H1 (cell line): ENCODE results near the gene COPZ1. TPM values are rescaled to one million over a fixed set of nuclear protein-coding genes. Genes with fewer than 3 reads are reported as not detected.

Source experiments
- CTCF ChIA-PET: fragments of 300-600 bp; sonication (Branson Sonifier 250); formaldehyde crosslinking; loops from one replicate; lab custom pipeline; 2021; ENCODE audit not compliant: partially characterized antibody; lab: Charles Lee
- POLR2A ChIA-PET: fragments of 300-600 bp; sonication (Branson Sonifier 250); formaldehyde crosslinking; loops from one replicate; lab custom pipeline; 2021; ENCODE audit warnings: inconsistent platforms; ENCODE audit not compliant: partially characterized antibody; lab: Charles Lee
- DNase-seq, 2 experiments: peaks; one replicate each; pipeline versions ENCODE4 v3.0.0 to v3.0.0-alpha.2; 2010 to 2022; ENCODE audit warnings: low spot score in 2 of 2, low read depth in 1 of 2, mixed read lengths in 1 of 2
- FAIRE-seq: peaks from 2 replicates; lab custom pipeline; 2011; peaks lifted over from hg19 to GRCh38; lab: Jason Lieb, UNC
- H2AFZ ChIP-seq: 2 replicates; pipeline ENCODE4 v1.8.1; 2012; ENCODE audit warnings: low read length, inconsistent platforms
- H2AK5ac ChIP-seq: 2 replicates; pipeline ENCODE4 v1.6.1; 2013; ENCODE audit warnings: low read depth, low read length
- H2BK120ac ChIP-seq: replicated peaks from 2 replicates; pipeline ENCODE3; 2013; ENCODE audit warnings: low read depth, low read length, inconsistent platforms
- H2BK12ac ChIP-seq: 2 replicates; pipeline ENCODE4 v1.6.1; 2013; ENCODE audit warnings: low read depth, low read length
- H2BK15ac ChIP-seq: 2 replicates; pipeline ENCODE4 v1.6.1; 2013; ENCODE audit warnings: low read length
- H2BK20ac ChIP-seq: 2 replicates; pipeline ENCODE4 v1.6.1; 2013; ENCODE audit warnings: low read length
- H2BK5ac ChIP-seq: 2 replicates; pipeline ENCODE4 v1.6.1; 2013; ENCODE audit warnings: low read depth, low read length
- H3K14ac ChIP-seq: 2 replicates; pipeline ENCODE4 v1.6.1; 2013; ENCODE audit warnings: inconsistent platforms; ENCODE audit not compliant: insufficient read length
- H3K18ac ChIP-seq: 2 replicates; pipeline ENCODE4 v1.6.1; 2013; ENCODE audit warnings: low read length; ENCODE audit errors: extremely low read depth
- H3K23ac ChIP-seq: 2 replicates; pipeline ENCODE4 v1.6.1; 2013; ENCODE audit warnings: inconsistent platforms; ENCODE audit not compliant: insufficient read length
- H3K23me2 ChIP-seq: 2 replicates; pipeline ENCODE4 v1.6.1; 2013; ENCODE audit warnings: low read depth, low read length
- H3K27ac ChIP-seq: 2 replicates; pipeline ENCODE4 v1.6.1; 2011; ENCODE audit warnings: low read depth, low read length, inconsistent platforms
- H3K27me3 ChIP-seq, 4 experiments: replicated peaks in 1 of 4; 1 replicate in 1 of 4; 2 replicates in 3 of 4; pipeline versions ENCODE4 v1.6.1 to v1.8.1; 2011 to 2013; ENCODE audit warnings: low read length in 3 of 4, mild to moderate bottlenecking in 3 of 4, inconsistent platforms in 2 of 4, mixed read lengths in 2 of 4, moderate library complexity in 1 of 4; ENCODE audit not compliant: control insufficient read depth in 3 of 4, insufficient read depth in 3 of 4; ENCODE audit errors: extremely low read depth in 1 of 4
- H3K36me3 ChIP-seq, 4 experiments: 2 replicates each; pipeline versions ENCODE4 v1.6.1 to v1.8.1; 2011 to 2013; ENCODE audit warnings: mild to moderate bottlenecking in 4 of 4, low read length in 3 of 4, moderate library complexity in 2 of 4, control low read depth in 1 of 4, inconsistent platforms in 1 of 4; ENCODE audit not compliant: insufficient read depth in 4 of 4, control insufficient read depth in 2 of 4
- H3K4ac ChIP-seq: replicated peaks from 2 replicates; pipeline ENCODE3; 2013; ENCODE audit warnings: low read length, low read depth, mixed read lengths, inconsistent platforms; ENCODE audit not compliant: insufficient read length
- H3K4me1 ChIP-seq, 4 experiments: replicated peaks in 1 of 4; 1 replicate in 1 of 4; 2 replicates in 3 of 4; pipeline versions ENCODE4 v1.6.1 to v1.8.1; 2011 to 2013; ENCODE audit warnings: low read length in 3 of 4, inconsistent platforms in 2 of 4, mixed read lengths in 1 of 4; ENCODE audit not compliant: insufficient read depth in 4 of 4, control insufficient read depth in 3 of 4
- H3K4me2 ChIP-seq, 2 experiments: 2 replicates each; pipeline versions ENCODE4 v1.6.1 to v1.8.1; 2011 to 2013; ENCODE audit warnings: low read depth in 2 of 2, low read length in 2 of 2, control low read depth in 1 of 2, inconsistent platforms in 1 of 2, mild to moderate bottlenecking in 1 of 2; ENCODE audit not compliant: insufficient read depth in 1 of 2
- H3K4me3 ChIP-seq, 4 experiments: fragments of 200-600, 300-600 bp in 1 of 4; sonication (generic), shearing (Covaris generic), sonication (Bioruptor Twin) in 1 of 4; 2 replicates each; pipeline versions ENCODE4 v1.5.1 to v1.8.1; 2011 to 2016; ENCODE audit warnings: low read length in 4 of 4, low read depth in 3 of 4, control low read depth in 2 of 4, inconsistent platforms in 2 of 4, mild to moderate bottlenecking in 2 of 4, mixed read lengths in 1 of 4, moderate library complexity in 1 of 4; ENCODE audit not compliant: insufficient read depth in 2 of 4; ENCODE audit errors: extremely low read depth in 1 of 4
- H3K56ac ChIP-seq: replicated peaks from 2 replicates; pipeline ENCODE3; 2013; ENCODE audit warnings: low read depth, mild to moderate bottlenecking, mixed read lengths, low read length, inconsistent platforms; ENCODE audit not compliant: insufficient read length
- H3K79me1 ChIP-seq: 2 replicates; pipeline ENCODE4 v1.6.1; 2013; ENCODE audit warnings: low read depth, low read length, control low read depth
- H3K79me2 ChIP-seq, 2 experiments: 2 replicates each; pipeline versions ENCODE4 v1.6.1 to v1.8.1; 2012 to 2013; ENCODE audit warnings: low read length in 2 of 2, mild to moderate bottlenecking in 2 of 2, inconsistent platforms in 1 of 2; ENCODE audit not compliant: insufficient read depth in 2 of 2, control insufficient read depth in 1 of 2
- H3K9ac ChIP-seq, 4 experiments: replicated peaks in 1 of 4; 1 replicate in 1 of 4; 2 replicates in 3 of 4; pipeline versions ENCODE4 v1.6.1 to v1.8.1; 2011 to 2013; ENCODE audit warnings: low read depth in 3 of 4, low read length in 3 of 4, control low read depth in 2 of 4, mild to moderate bottlenecking in 2 of 4, moderate library complexity in 2 of 4, inconsistent platforms in 1 of 4; ENCODE audit errors: extremely low read depth in 1 of 4
- H3K9me3 ChIP-seq, 2 experiments: 2 replicates each; pipeline versions ENCODE4 v1.6.1 to v1.8.1; 2012 to 2013; ENCODE audit warnings: mild to moderate bottlenecking in 2 of 2, moderate library complexity in 2 of 2, control low read depth in 1 of 2, inconsistent platforms in 1 of 2, low read depth in 1 of 2, low read length in 1 of 2, mixed read lengths in 1 of 2; ENCODE audit not compliant: insufficient read depth in 2 of 2
- H4K20me1 ChIP-seq, 2 experiments: replicated peaks in 1 of 2; 2 replicates each; pipeline versions ENCODE3 to v1.8.1; 2011 to 2013; ENCODE audit warnings: inconsistent platforms in 2 of 2, low read length in 2 of 2, mild to moderate bottlenecking in 1 of 2; ENCODE audit not compliant: insufficient read depth in 2 of 2, control insufficient read depth in 1 of 2
- H4K5ac ChIP-seq: 2 replicates; pipeline ENCODE4 v1.6.1; 2013; ENCODE audit warnings: low read length, low read depth, mixed read lengths, inconsistent platforms; ENCODE audit not compliant: insufficient read length
- H4K8ac ChIP-seq: 2 replicates; pipeline ENCODE4 v1.8.0; 2013; ENCODE audit warnings: mild to moderate bottlenecking, moderate library complexity, low read length, inconsistent platforms; ENCODE audit not compliant: insufficient read depth; ENCODE audit errors: extremely low read depth
- H4K91ac ChIP-seq: replicated peaks from 2 replicates; pipeline ENCODE3; 2013; ENCODE audit warnings: low read length, mixed read lengths, inconsistent platforms; ENCODE audit not compliant: insufficient read length
- BCL11A ChIP-seq, 2 experiments: IDR thresholded peaks; one replicate each; pipeline ENCODE4 v1.6.1; 2011; ENCODE audit warnings: low read depth in 2 of 2, low read length in 2 of 2, mild to moderate bottlenecking in 2 of 2
- CBX5 ChIP-seq: fragments of 300-800, 300-1000 bp; sonication (generic); IDR thresholded peaks from 2 replicates; pipeline ENCODE4 v1.7.1; 2016; ENCODE audit warnings: antibody characterized with exemption, low read length, low read depth
- CEBPB ChIP-seq: IDR thresholded peaks from 2 replicates; pipeline ENCODE4 v1.6.1; 2012; ENCODE audit warnings: low read depth, low read length
- EZH2 ChIP-seq: fragments of 200-600 bp; sonication (generic); IDR thresholded peaks from 2 replicates; pipeline ENCODE4 v1.7.1; 2012; ENCODE audit warnings: low read depth, mild to moderate bottlenecking, moderate library complexity, low read length, inconsistent platforms; ENCODE audit not compliant: severe bottlenecking
- GABPA ChIP-seq: IDR thresholded peaks from 2 replicates; pipeline ENCODE4 v1.6.1; 2011; ENCODE audit warnings: mild to moderate bottlenecking, low read length, moderate library complexity, borderline replicate concordance; ENCODE audit not compliant: insufficient read depth
- GTF2F1 ChIP-seq: IDR thresholded peaks from 2 replicates; pipeline ENCODE4 v1.6.1; 2012; ENCODE audit warnings: low read depth, low read length, improper control_type of control experiment, borderline replicate concordance
- JUN ChIP-seq: IDR thresholded peaks from 2 replicates; pipeline ENCODE4 v1.6.1; 2011; ENCODE audit warnings: low read depth, mild to moderate bottlenecking, improper control_type of control experiment, low read length
- KDM1A ChIP-seq: fragments of 200-600, 300-600 bp; sonication (generic); IDR thresholded peaks from 2 replicates; pipeline ENCODE4 v1.7.1; 2016; ENCODE audit warnings: mild to moderate bottlenecking, low read length, borderline replicate concordance
- KDM4A ChIP-seq: IDR thresholded peaks from one replicate; pipeline ENCODE4 v1.7.1; 2012; ENCODE audit warnings: low read depth, mild to moderate bottlenecking, moderate library complexity, low read length, inconsistent platforms; ENCODE audit not compliant: severe bottlenecking
- NRF1 ChIP-seq: IDR thresholded peaks from 2 replicates; pipeline ENCODE4 v1.6.1; 2011; ENCODE audit warnings: mild to moderate bottlenecking, low read depth, low read length, improper control_type of control experiment
- RFX5 ChIP-seq: IDR thresholded peaks from 2 replicates; pipeline ENCODE4 v1.6.1; 2011; ENCODE audit warnings: low read depth, low read length, improper control_type of control experiment, borderline replicate concordance
- WGBS, 2 experiments: shearing (Covaris generic) in 1 of 2; methylation state at CpG; one replicate each; pipeline versions ENCODE4 v1.1.6 to v1.1.7; 2013 to 2015; ENCODE audit warnings: low lambda C conversion rate in 2 of 2, mixed read lengths in 2 of 2, inconsistent platforms in 1 of 2, low coverage in 1 of 2, missing lambda C conversion rate in 1 of 2; ENCODE audit not compliant: insufficient replicate concordance in 2 of 2, insufficient coverage in 1 of 2, insufficient read length in 1 of 2; ENCODE audit errors: extremely low coverage in 1 of 2, missing lambda C conversion rate in 1 of 2; 5-methylcytosine and 5-hydroxymethylcytosine counted together
- polyA plus RNA-seq, 7 experiments: library from polyadenylated mRNA; depleted of rRNA in 3 of 7; stranded (reverse) in 5 of 7; unstranded in 2 of 7; fragments of >200 nt in 5 of 7; fragments of 200-250 nt in 2 of 7; gene quantifications; 1 replicate in 5 of 7; 2 replicates in 1 of 7; 4 replicates in 1 of 7; pipeline versions ENCODE4 v1.2.1 to v1.2.3, GENCODE V29; 2011 to 2013; ENCODE audit warnings: missing spikeins in 2 of 7, mixed read lengths in 2 of 7
- total RNA-seq: library from RNA; stranded (reverse); fragmentation: NEBNext Ultra II Directional; extraction: Animal tissue kit (Norgen Biotek cat#: 25700); gene quantifications from 2 replicates; pipeline ENCODE4 v1.2.1, GENCODE V29; 2021
- TF ChIP-seq, protein P1 (sequence below): IDR thresholded peaks from 2 replicates; pipeline ENCODE4 v1.6.1; 2012; ENCODE audit warnings: inconsistent platforms

Gene COPZ1
- total and polyA plus RNA-seq, 2 of the 8 experiments (the other 6 are each of a cell fraction or from before 2014, with no cell fraction given) = 103 to 133 TPM

DNA sequence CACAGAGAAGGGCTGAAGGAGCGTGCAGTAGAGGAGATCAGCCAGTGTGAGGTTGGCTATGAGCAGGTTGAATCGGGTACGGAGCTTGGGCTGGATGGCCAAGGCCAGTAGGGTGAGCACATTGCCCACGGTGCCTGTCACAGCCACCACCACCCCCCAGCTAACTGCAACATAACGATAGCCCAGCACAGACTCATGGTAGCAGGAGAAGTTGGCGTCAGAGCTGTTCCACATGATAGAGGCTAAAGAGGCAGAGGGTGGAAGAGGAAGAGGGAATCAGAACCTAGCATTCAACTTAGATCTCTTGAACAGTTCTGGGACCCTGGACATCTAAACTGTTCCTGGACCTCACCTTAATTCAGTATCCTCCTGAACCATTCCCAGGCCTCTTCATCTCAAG, 38.7 kb downstream of the COPZ1 start:
- H3K56ac ChIP-seq = no peak overlapping the region
- no peak for FAIRE-seq

More for the DNA sequence above, 38.7 kb downstream of the COPZ1 start:
- no peak for TF ChIP-seq JUN
- no peak for TF ChIP-seq RFX5
- no peak for TF ChIP-seq BCL11A (IDR thresholded peaks at IDR 0.05; ENCODE audit: low read depth in 2 of 2, low read length in 2 of 2)
- TF ChIP-seq CEBPB = no peak
- TF ChIP-seq CBX5 = no peak
- no peak for TF ChIP-seq GABPA
- TF ChIP-seq KDM4A = no peak
- no peak for TF ChIP-seq EZH2
- TF ChIP-seq NRF1 = no peak
- TF ChIP-seq, protein P1, sequence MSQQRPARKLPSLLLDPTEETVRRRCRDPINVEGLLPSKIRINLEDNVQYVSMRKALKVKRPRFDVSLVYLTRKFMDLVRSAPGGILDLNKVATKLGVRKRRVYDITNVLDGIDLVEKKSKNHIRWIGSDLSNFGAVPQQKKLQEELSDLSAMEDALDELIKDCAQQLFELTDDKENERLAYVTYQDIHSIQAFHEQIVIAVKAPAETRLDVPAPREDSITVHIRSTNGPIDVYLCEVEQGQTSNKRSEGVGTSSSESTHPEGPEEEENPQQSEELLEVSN = no peak
- no peak for TF ChIP-seq GTF2F1
- TF ChIP-seq KDM1A = no peak
- no peak overlapping the region for H3K4me2 ChIP-seq
- no peak overlapping the region for H3K18ac ChIP-seq
- H2AFZ ChIP-seq = no peak overlapping the region
- no peak overlapping the region for H2BK120ac ChIP-seq
- no peak overlapping the region; the same call in 1 of the 2 replicates for H2BK12ac ChIP-seq
- peaks cover 0 to 5% (median 2%) of the 10 kb centered on the region in 4 experiments; a peak in 3 of 7 replicates for H3K27me3 ChIP-seq
- no peak overlapping the region for H3K9ac ChIP-seq
- H3K4me3 ChIP-seq = no peak overlapping the region
- H2AK5ac ChIP-seq = no peak overlapping the region
- no peak for DNase-seq
- no peak overlapping the region for H4K5ac ChIP-seq
- H3K4me1 ChIP-seq = peaks cover 0 to 6% (median 3%) of the 10 kb centered on the region in 4 experiments; a peak in 5 of 7 replicates
- H3K79me1 ChIP-seq = no peaks in the 10 kb centered on the region
- H4K8ac ChIP-seq = no peak overlapping the region
- no peaks in the 10 kb centered on the region for H3K36me3 ChIP-seq
- H2BK5ac ChIP-seq = no peak overlapping the region
- no peaks in the 10 kb centered on the region for H3K9me3 ChIP-seq
- ChIA-PET POLR2A (interaction anchor here (1.1 to 9.2 kb wide), 7 partner anchors 9 to 131 kb away, joined by 3 to 133 read pairs (median 19); partner anchors contain the start of genes CBX5 and HNRNPA1), CTCF (interaction anchor here (0.7 to 9.2 kb wide), 11 partner anchors 13 to 163 kb away, joined by 3 to 348 read pairs (median 16); partner anchors contain the start of genes COPZ1, NFE2 and ZNF385A)
- no peak overlapping the region for H4K91ac ChIP-seq
- no peak overlapping the region for H3K4ac ChIP-seq
- H4K20me1 ChIP-seq = no peaks in the 10 kb centered on the region
- H3K14ac ChIP-seq = no peak overlapping the region
- 90% methylated on average over 6 of the region's 6 CpGs; no CpG with 5 or more reads in 1 of the 2 experiments for WGBS, 2 experiments
- no peak overlapping the region for H3K23ac ChIP-seq
- no peaks in the 10 kb centered on the region for H3K79me2 ChIP-seq
- H2BK20ac ChIP-seq = no peak overlapping the region
- H3K23me2 ChIP-seq = peaks cover 6% of the 10 kb centered on the region
- H3K27ac ChIP-seq = no peak overlapping the region
- no peak overlapping the region for H2BK15ac ChIP-seq
